ENCODE results near the gene PCP2. TPM values are rescaled to one million over a fixed set of nuclear protein-coding genes. Genes with fewer than 3 reads are reported as not detected.

The PCP2 gene
- total RNA-seq, 1 experiment from 2014 or later, result not detected

- DNase-seq (ENCODE audit: low read depth), result no peak
Measured at GRCh38 chr19:7619671-7620441, 13.7 kb downstream of the PCP2 start.

- DNase-seq (ENCODE audit: low read depth), result no peak
Measured at GRCh38 chr19:7618771-7619510, 14.6 kb downstream of the PCP2 start.

- no peak for DNase-seq (ENCODE audit: low read depth)
Measured at GRCh38 chr19:7618348-7618747, 15.2 kb downstream of the PCP2 start.

GRCh38 chr19:7617735-7618134, 15.8 kb downstream of the PCP2 start:
- DNase-seq (ENCODE audit: low read depth), result no peak

- no peak for DNase-seq (ENCODE audit: low read depth)
Measured at GRCh38 chr19:7617172-7617571, 16.3 kb downstream of the PCP2 start.

GRCh38 chr19:7614859-7615741, 18.4 kb downstream of the PCP2 start:
- DNase-seq (ENCODE audit: low read depth), result no peak

- DNase-seq (ENCODE audit: low read depth), result no peak
Measured at GRCh38 chr19:7612282-7613274, 20.9 kb downstream of the PCP2 start.

GRCh38 chr19:7611541-7612279, 21.8 kb downstream of the PCP2 start:
- DNase-seq (ENCODE audit: low read depth), result no peak

- DNase-seq (ENCODE audit: low read depth), result no peak
Measured at GRCh38 chr19:7610491-7611240, 22.9 kb downstream of the PCP2 start.

- no peak for DNase-seq (ENCODE audit: low read depth)
Measured at GRCh38 chr19:7607874-7608560, 25.5 kb downstream of the PCP2 start.

- no peak for DNase-seq (ENCODE audit: low read depth)
Measured at GRCh38 chr19:7607212-7607873, 26.2 kb downstream of the PCP2 start.

- no peak for DNase-seq (ENCODE audit: low read depth)
Measured at GRCh38 chr19:7606289-7606688, 27.2 kb downstream of the PCP2 start.

- peak; percentile 17 for DNase-seq (ENCODE audit: low read depth)
Measured at GRCh38 chr19:7605490-7606222, 27.9 kb downstream of the PCP2 start.

- no peak for DNase-seq (ENCODE audit: low read depth)
Measured at GRCh38 chr19:7603919-7604318, 29.6 kb downstream of the PCP2 start.

- no peak for DNase-seq (ENCODE audit: low read depth)
Measured at GRCh38 chr19:7602935-7603497, 30.5 kb downstream of the PCP2 start.

- no peak for DNase-seq (ENCODE audit: low read depth)
Measured at GRCh38 chr19:7602240-7602934, 31.1 kb downstream of the PCP2 start.

All from LHCN-M2 (cell line).